ENCODE measurements around the gene CHST8.

DNA sequence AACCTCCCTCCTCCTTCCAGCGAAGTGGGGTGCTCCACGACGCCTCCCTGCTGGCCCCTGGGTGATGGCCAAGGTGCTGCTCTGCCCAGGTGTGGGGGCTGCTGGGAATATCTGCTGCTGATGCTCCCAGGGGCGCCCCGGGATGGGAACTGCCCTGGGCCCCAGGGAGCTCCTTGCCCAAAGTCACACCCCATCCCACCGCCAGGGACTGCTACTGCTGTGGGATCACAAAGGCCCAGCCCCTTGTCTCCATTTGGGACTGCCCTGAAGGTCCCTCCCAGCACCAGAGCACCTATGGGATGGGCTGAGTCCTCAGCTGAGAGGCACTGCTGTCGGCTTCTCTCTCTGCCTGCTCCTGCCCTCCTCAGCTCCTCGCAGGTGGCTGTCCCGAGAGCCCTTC, 19.0 kb downstream of the CHST8 start:
- TF ChIP-seq, protein P1, sequence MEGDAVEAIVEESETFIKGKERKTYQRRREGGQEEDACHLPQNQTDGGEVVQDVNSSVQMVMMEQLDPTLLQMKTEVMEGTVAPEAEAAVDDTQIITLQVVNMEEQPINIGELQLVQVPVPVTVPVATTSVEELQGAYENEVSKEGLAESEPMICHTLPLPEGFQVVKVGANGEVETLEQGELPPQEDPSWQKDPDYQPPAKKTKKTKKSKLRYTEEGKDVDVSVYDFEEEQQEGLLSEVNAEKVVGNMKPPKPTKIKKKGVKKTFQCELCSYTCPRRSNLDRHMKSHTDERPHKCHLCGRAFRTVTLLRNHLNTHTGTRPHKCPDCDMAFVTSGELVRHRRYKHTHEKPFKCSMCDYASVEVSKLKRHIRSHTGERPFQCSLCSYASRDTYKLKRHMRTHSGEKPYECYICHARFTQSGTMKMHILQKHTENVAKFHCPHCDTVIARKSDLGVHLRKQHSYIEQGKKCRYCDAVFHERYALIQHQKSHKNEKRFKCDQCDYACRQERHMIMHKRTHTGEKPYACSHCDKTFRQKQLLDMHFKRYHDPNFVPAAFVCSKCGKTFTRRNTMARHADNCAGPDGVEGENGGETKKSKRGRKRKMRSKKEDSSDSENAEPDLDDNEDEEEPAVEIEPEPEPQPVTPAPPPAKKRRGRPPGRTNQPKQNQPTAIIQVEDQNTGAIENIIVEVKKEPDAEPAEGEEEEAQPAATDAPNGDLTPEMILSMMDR (IDR thresholded peaks at IDR 0.05) = no peak
- no peak for TF ChIP-seq POLR2AphosphoS5 (IDR thresholded peaks at IDR 0.05)
- no peak for TF ChIP-seq POLR2A (IDR thresholded peaks at IDR 0.05)
